HG03060 (cell line): ENCODE results near the gene OAS3.
"Not testable (repeated sequence)": the region's sequence is repeated elsewhere in the genome, so short reads cannot be mapped to it uniquely, and the experiment has no call there.

Source experiments
- ATAC-seq: cut with Tn5 transposase; IDR thresholded peaks from one replicate; pipeline ENCODE4 v1.9.1; 2021; ENCODE audit warnings: low read depth, moderate number of reproducible peaks; ENCODE audit not compliant: unreplicated experiment

OAS3 gene

GRCh38 chr12:112950701-112951100 lies 12.4 kb downstream of the OAS3 start:
- no peak for ATAC-seq

GRCh38 chr12:112957125-112957524 lies 18.9 kb downstream of the OAS3 start:
- not testable (repeated sequence) for ATAC-seq

- no peak for ATAC-seq
These were observed 22.8 kb downstream of the OAS3 start for GRCh38 chr12:112961074-112961473.

- ATAC-seq, result no peak
These were observed 23.3 kb downstream of the OAS3 start for GRCh38 chr12:112961536-112961935.

GRCh38 chr12:112962561-112962960 lies 24.3 kb downstream of the OAS3 start:
- ATAC-seq, result no peak

- ATAC-seq, result no peak
These were observed 25.1 kb downstream of the OAS3 start for GRCh38 chr12:112963227-112963861.

- ATAC-seq, result no peak
These were observed 25.9 kb downstream of the OAS3 start for GRCh38 chr12:112964067-112964670.

GRCh38 chr12:112964915-112965314 lies 26.6 kb downstream of the OAS3 start:
- no peak for ATAC-seq

- no peak for ATAC-seq
These were observed 27.4 kb downstream of the OAS3 start for GRCh38 chr12:112965643-112966042.

- no peak for ATAC-seq
These were observed 29.0 kb downstream of the OAS3 start for GRCh38 chr12:112967306-112967705.

GRCh38 chr12:112967858-112968257 lies 29.6 kb downstream of the OAS3 start:
- no peak for ATAC-seq

GRCh38 chr12:112969547-112970306 lies 31.5 kb downstream of the OAS3 start:
- ATAC-seq, result no peak

GRCh38 chr12:112970391-112970790 lies 32.1 kb downstream of the OAS3 start:
- no peak for ATAC-seq

GRCh38 chr12:112971248-112971647 lies 33.0 kb downstream of the OAS3 start:
- ATAC-seq, result no peak

- ATAC-seq, result no peak
These were observed 34.9 kb downstream of the OAS3 start for GRCh38 chr12:112973011-112973735.

- ATAC-seq, result no peak
These were observed 35.6 kb downstream of the OAS3 start for GRCh38 chr12:112973818-112974231.

GRCh38 chr12:112974904-112975303 lies 36.6 kb downstream of the OAS3 start:
- no peak for ATAC-seq

- ATAC-seq, result no peak
These were observed 38.9 kb downstream of the OAS3 start for GRCh38 chr12:112977139-112977538.

GRCh38 chr12:112977641-112978040 lies 39.4 kb downstream of the OAS3 start:
- ATAC-seq, result no peak

GRCh38 chr12:112978163-112979040 lies 40.1 kb downstream of the OAS3 start, which contains the start of gene OAS2:
Gene OAS2 (plus strand): TSS chr12:112978519. CDS start chr12:112978609, 90 bp downstream.
- ATAC-seq, result peak; percentile 57
